Right cardiac atrium (tissue), 5 donors: ENCODE results near the gene DDX42. TPM values are rescaled to one million over a fixed set of nuclear protein-coding genes. Genes with fewer than 3 reads are reported as not detected.
"Not testable (repeated sequence)": the region's sequence is repeated elsewhere in the genome, so short reads cannot be mapped to it uniquely, and the experiment has no call there.

ENCODE experiments used
- ATAC-seq, 2 donors: fragments of 200-7000 bp; cut with Tn5 transposase; one replicate each; pipeline versions ENCODE4 v1.8.0 to v1.9.1; 2020; ENCODE audit warnings: moderate library complexity in 2 of 2, mild to moderate bottlenecking in 1 of 2
- DNase-seq, 3 donors: peaks; one replicate each; pipeline ENCODE4 v3.0.0-alpha.2; 2020
- H3K27ac ChIP-seq: one replicate; pipeline ENCODE4 v1.5.1; 2013; ENCODE audit warnings: mild to moderate bottlenecking, low read length, control low read depth, moderate library complexity
- H3K27me3 ChIP-seq: one replicate; pipeline ENCODE4 v1.6.1; 2013; ENCODE audit not compliant: control insufficient read depth, insufficient read depth
- H3K4me1 ChIP-seq: one replicate; pipeline ENCODE4 v1.6.1; 2013; ENCODE audit warnings: low read length; ENCODE audit not compliant: control insufficient read depth, insufficient read depth
- H3K4me3 ChIP-seq: one replicate; pipeline ENCODE4 v1.5.1; 2013; ENCODE audit warnings: low read length, control low read depth
- H3K9me3 ChIP-seq: one replicate; pipeline ENCODE4 v1.6.1; 2013; ENCODE audit warnings: low read length; ENCODE audit not compliant: control insufficient read depth
- whole genome bisulfite sequencing: extraction: QIAGEN DNeasy Blood & Tissue Kit; methylation state at CpG from one replicate; pipeline ENCODE4 v1.1.7; 2013; 5-methylcytosine and 5-hydroxymethylcytosine counted together
- intact Hi-C, 4 donors: fragments of 100-400 bp; cut with DNase I; formaldehyde crosslinking; loops; one replicate each; pipeline versions ENCODE4 v1.11.0 to v1.14.0; 2022 to 2023
- polyA plus RNA-seq: library from polyadenylated mRNA; stranded (reverse); fragments of 200-250 nt; gene quantifications from one replicate; pipeline ENCODE4 v1.2.3, GENCODE V29; 2013
- total RNA-seq, 4 donors: library from RNA; stranded (reverse); fragmentation: NEBNext Ultra II Directional; extraction: Animal tissue kit (Norgen Biotek cat#: 25700); gene quantifications; one replicate each; pipeline ENCODE4 v1.2.1, GENCODE V29; 2021
- donor health status: healthy with polysubstance abuse.
- donor health status: DM: no; HTN: yes; CAD: no.
- donor health status: DM: no; HTN: no; CAD: no.
- donor health status: DM: no; HTN: yes; CAD: no; lungs with severe emphysema.
- donor health status: DM: yes; HTN: yes; CAD: no.

DDX42 gene
- total and polyA plus RNA-seq, 5 donors: 46.9 to 82.4 (median 57.8) TPM

- Histone ChIP-seq H3K4me1 (peaks cover 2% of the 10 kb centered on the region), H3K27me3 (no peaks in the 10 kb centered on the region), H3K27ac (no peak overlapping the region), H3K4me3 (no peak overlapping the region), H3K9me3 (no peaks in the 10 kb centered on the region)
- ATAC-seq: no peak
- no peak for DNase-seq
- intact Hi-C loops: no loop called here
- WGBS: 98% methylated on average over 4 of the region's 4 CpGs
These were observed 7.0 kb downstream of the DDX42 start for GRCh38 chr17:63780928-63781327.

- DNase-seq (no peak), ATAC-seq (no peak)
- H3K27ac ChIP-seq: no peak overlapping the region
- no peaks in the 10 kb centered on the region for H3K4me1 ChIP-seq
- WGBS: 87% methylated on average over 6 of the region's 6 CpGs
- no peak overlapping the region for H3K4me3 ChIP-seq
- H3K27me3 ChIP-seq: no peaks in the 10 kb centered on the region
- no peaks in the 10 kb centered on the region for H3K9me3 ChIP-seq
- intact Hi-C loops: no loop called here
These were observed 9.6 kb downstream of the DDX42 start for GRCh38 chr17:63783522-63783921.

DNA sequence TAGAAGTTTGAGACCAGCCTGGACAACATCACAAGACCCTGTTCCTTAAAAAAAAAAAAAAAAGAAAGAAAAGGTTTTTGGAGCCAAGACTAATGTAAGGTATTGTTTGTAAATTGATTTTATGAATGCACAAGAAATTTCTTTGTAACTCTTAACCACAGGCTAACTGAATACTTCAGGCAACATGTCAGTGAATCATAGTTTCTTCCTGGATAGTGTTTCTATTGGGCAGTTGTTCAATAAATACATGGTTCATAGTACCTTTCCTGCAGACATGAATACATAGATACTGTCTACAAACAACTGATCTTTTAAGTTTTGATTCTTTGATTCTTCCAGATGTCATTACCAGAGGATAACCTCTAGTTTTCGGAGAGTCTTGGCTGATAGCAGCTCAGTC, 11.6 kb downstream of the DDX42 start:
- no peaks in the 10 kb centered on the region for H3K4me1 ChIP-seq

GRCh38 chr17:63786117-63786516, 12.1 kb downstream of the DDX42 start:
- no peak overlapping the region for H3K27ac ChIP-seq
- no peaks in the 10 kb centered on the region for H3K27me3 ChIP-seq
- H3K4me1 ChIP-seq: no peaks in the 10 kb centered on the region
- no peak for ATAC-seq
- no peak overlapping the region for H3K4me3 ChIP-seq
- DNase-seq: no peak
- intact Hi-C loops: no loop called here
- WGBS: 100% methylated on average over 1 of the region's 1 CpG
- no peaks in the 10 kb centered on the region for H3K9me3 ChIP-seq

More for the DNA sequence above, 11.6 kb downstream of the DDX42 start:
- no peak overlapping the region for H3K4me3 ChIP-seq
- H3K27ac ChIP-seq: no peak overlapping the region
- 95% methylated on average over 1 of the region's 1 CpG for WGBS
- DNase-seq (no peak), ATAC-seq (no peak)
- H3K9me3 ChIP-seq: no peaks in the 10 kb centered on the region
- intact Hi-C loops: no loop called here
- no peaks in the 10 kb centered on the region for H3K27me3 ChIP-seq

GRCh38 chr17:63786971-63787711, 13.2 kb downstream of the DDX42 start:
- H3K4me3 ChIP-seq: no peak overlapping the region
- DNase-seq (no peak), ATAC-seq (no peak)
- H3K9me3 ChIP-seq: no peaks in the 10 kb centered on the region
- H3K27ac ChIP-seq: no peak overlapping the region
- intact Hi-C loops: no loop called here
- WGBS: 97% methylated on average over 13 of the region's 13 CpGs
- H3K27me3 ChIP-seq: no peaks in the 10 kb centered on the region
- no peaks in the 10 kb centered on the region for H3K4me1 ChIP-seq

DNA sequence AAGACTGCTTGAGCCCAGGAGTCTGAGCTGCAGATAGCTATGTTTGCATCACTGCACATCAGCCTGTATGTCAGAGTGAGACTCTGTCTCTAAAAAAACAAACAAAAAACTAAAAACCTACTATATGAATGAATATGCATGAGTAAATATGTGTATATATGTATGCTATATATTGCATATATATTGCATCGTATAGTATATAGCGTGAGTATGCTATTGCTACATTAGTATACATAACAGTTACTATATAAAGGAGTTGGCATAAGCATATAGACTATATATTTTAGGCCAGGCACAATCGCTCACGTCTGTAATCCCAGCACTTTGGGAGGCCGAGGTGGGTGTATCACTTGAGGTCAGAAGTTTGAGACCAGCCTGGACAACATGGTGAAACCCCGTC, 16.1 kb downstream of the DDX42 start:
- ATAC-seq (no peak), DNase-seq (no peak)
- intact Hi-C loops: no loop called here
- Histone ChIP-seq H3K4me3 (no peak overlapping the region), H3K27ac (no peak overlapping the region), H3K27me3 (no peaks in the 10 kb centered on the region), H3K4me1 (no peaks in the 10 kb centered on the region), H3K9me3 (no peaks in the 10 kb centered on the region)
- 91% methylated on average over 6 of the region's 6 CpGs for WGBS

- DNase-seq: no peak
- WGBS: 83% methylated on average over 3 of the region's 3 CpGs
- Histone ChIP-seq H3K4me3 (no peak overlapping the region), H3K27ac (no peak overlapping the region), H3K4me1 (no peaks in the 10 kb centered on the region), H3K9me3 (no peaks in the 10 kb centered on the region), H3K27me3 (no peaks in the 10 kb centered on the region)
- intact Hi-C loops: no loop called here
- ATAC-seq: no peak
These were observed 18.2 kb downstream of the DDX42 start for GRCh38 chr17:63792055-63792729.

DNA sequence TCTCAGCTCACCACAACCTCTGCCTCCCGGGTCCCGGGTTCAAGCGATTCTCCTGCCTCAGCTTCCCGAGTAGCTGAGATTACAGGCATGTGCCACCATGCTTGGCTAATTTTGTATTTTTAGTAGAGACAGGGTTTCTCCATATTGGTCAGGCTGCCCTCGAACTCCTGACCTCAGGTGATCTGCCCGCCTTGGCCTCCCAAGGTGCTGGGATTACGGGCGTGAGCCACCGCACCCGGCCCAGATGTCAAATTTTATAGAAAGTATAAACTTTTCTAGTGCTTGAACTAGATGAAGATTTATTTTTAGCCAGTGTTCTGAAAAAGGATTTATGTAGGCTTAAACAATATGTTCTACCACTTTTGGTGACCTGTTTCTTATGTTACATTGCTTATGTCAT, 22.4 kb downstream of the DDX42 start:
- ATAC-seq, DNase-seq, H3K4me3 ChIP-seq, intact Hi-C loops, H3K4me1 ChIP-seq, H3K27me3 ChIP-seq, H3K9me3 ChIP-seq, H3K27ac ChIP-seq: not testable (repeated sequence)
- WGBS: 97% methylated on average over 10 of the region's 10 CpGs

DNA sequence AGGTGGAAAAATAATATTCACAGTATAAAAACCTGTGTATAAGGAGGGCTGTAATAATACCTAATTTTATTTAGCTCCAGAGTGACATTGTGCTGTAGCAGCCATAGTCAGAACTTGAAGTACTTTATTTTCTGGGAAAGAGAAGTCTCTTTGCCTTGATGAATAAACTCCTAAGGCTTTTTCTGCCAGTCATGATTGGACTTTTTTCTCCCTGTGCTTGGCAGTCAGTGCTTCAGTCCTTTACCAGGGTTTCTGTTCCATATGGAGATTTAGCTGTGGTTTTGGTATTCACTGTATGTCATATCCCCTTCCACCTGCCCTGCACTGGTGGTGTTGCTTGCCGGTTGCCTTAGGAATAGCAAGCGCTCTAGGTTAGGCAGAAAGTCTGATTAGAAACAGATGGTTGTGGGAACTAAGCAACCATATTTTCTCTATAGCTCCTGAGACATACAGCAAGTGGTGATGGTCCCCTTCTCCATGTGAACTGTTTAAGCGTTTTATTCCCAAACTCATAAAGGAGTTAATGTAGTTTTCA, 24.7 kb downstream of the DDX42 start:
- Histone ChIP-seq H3K9me3 (no peaks in the 10 kb centered on the region), H3K4me1 (no peaks in the 10 kb centered on the region), H3K27ac (no peak overlapping the region), H3K27me3 (no peaks in the 10 kb centered on the region), H3K4me3 (no peak overlapping the region)
- ATAC-seq: no peak
- DNase-seq: no peak
- intact Hi-C loops: no loop called here
- WGBS: 92% methylated on average over 3 of the region's 3 CpGs

- H3K4me3 ChIP-seq: no peak overlapping the region
- ATAC-seq (no peak), DNase-seq (no peak)
- no peaks in the 10 kb centered on the region for H3K4me1 ChIP-seq
- H3K9me3 ChIP-seq: no peaks in the 10 kb centered on the region
- intact Hi-C loops: no loop called here
- no peaks in the 10 kb centered on the region for H3K27me3 ChIP-seq
- H3K27ac ChIP-seq: no peak overlapping the region
- WGBS: 98% methylated on average over 1 of the region's 1 CpG
These were observed 26.8 kb downstream of the DDX42 start for GRCh38 chr17:63800783-63801182.

GRCh38 chr17:63804328-63804727, 30.4 kb downstream of the DDX42 start:
- Histone ChIP-seq H3K4me1 (no peaks in the 10 kb centered on the region), H3K27ac (no peak overlapping the region), H3K27me3 (no peaks in the 10 kb centered on the region), H3K4me3 (no peak overlapping the region), H3K9me3 (no peaks in the 10 kb centered on the region)
- intact Hi-C loops: no loop called here
- ATAC-seq (no peak), DNase-seq (no peak)
- 92% methylated on average over 1 of the region's 1 CpG for WGBS
